Activated T-cell treated with anti-CD3 and anti-CD28 coated beads, Interleukin-2, amount 50 U/mL, for 4 hours (primary cell): ENCODE data around the gene RABEP2. TPM values are rescaled to one million over a fixed set of nuclear protein-coding genes. Genes with fewer than 3 reads are reported as not detected.

Source experiments
- total RNA-seq, 3 donors: library from RNA; stranded (reverse); gene quantifications; one replicate each; pipeline ENCODE4 v1.2.1, GENCODE V29; 2021

The RABEP2 gene
- total RNA-seq, 3 donors from 2014 or later = 21.9 to 27.1 (median 24.2) TPM

Other genes with a start within 250 kb of the RABEP2 start
- gene EIF3C, start 213.8 kb downstream of the RABEP2 start, total RNA-seq = 1,000 to 10,000 TPM; 1,034 to 1,401 (median 1,284) TPM
- gene NPIPB9, start 173.5 kb downstream of the RABEP2 start, total RNA-seq = 1 to 10 TPM in 1 of 3 donors, under 1 TPM in 2; 0.66 to 1.8 (median 0.87) TPM
- gene ATXN2L, start 102.2 kb downstream of the RABEP2 start, total RNA-seq = 100 to 1,000 TPM; 315 to 351 (median 325) TPM
- 100 to 1,000 TPM; 459 to 515 (median 499) TPM for gene TUFM, start 78.9 kb downstream of the RABEP2 start, total RNA-seq
- gene SH2B1, start 61.4 kb downstream of the RABEP2 start, total RNA-seq = 10 to 100 TPM; 35.5 to 41.4 (median 41.0) TPM
- gene ATP2A1, start 46.8 kb downstream of the RABEP2 start, total RNA-seq = 1 to 10 TPM; 1.0 to 1.4 (median 1.4) TPM
- 1 to 10 TPM; 1.1 to 8.5 (median 1.5) TPM for gene CD19, start 6.7 kb upstream of the RABEP2 start, total RNA-seq
- gene NFATC2IP, start 25.7 kb upstream of the RABEP2 start, total RNA-seq = 10 to 100 TPM; 63.0 to 66.9 (median 63.6) TPM
- 10 to 100 TPM; 33.5 to 42.7 (median 36.5) TPM for gene SPNS1, start 49.5 kb upstream of the RABEP2 start, total RNA-seq
- gene LAT, start 59.8 kb upstream of the RABEP2 start, total RNA-seq = 100 to 1,000 TPM; 241 to 262 (median 259) TPM